Kidney (tissue), 14 donors: ENCODE data around the gene ZNF432. TPM values are rescaled to one million over a fixed set of nuclear protein-coding genes. Genes with fewer than 3 reads are reported as not detected.

Source experiments
- DNase-seq, 5 donors: peaks; one replicate each; pipeline ENCODE4 v3.0.0-alpha.2; 2013 to 2020
- FAIRE-seq: peaks from 2 replicates; lab custom pipeline; 2012; peaks lifted over from hg19 to GRCh38; lab: Jason Lieb, UNC
- H3K27ac ChIP-seq, 2 donors: one replicate each; pipeline ENCODE4 v1.7.0; 2013; ENCODE audit warnings: low read depth in 2 of 2, low read length in 2 of 2, inconsistent platforms in 1 of 2
- H3K27me3 ChIP-seq: one replicate; pipeline ENCODE4 v1.7.1; 2013; ENCODE audit warnings: low read length, inconsistent platforms; ENCODE audit not compliant: control insufficient read depth, insufficient read depth
- H3K36me3 ChIP-seq, 3 donors: one replicate each; pipeline versions ENCODE4 v1.7.0 to v1.7.1; 2013; ENCODE audit warnings: low read length in 3 of 3, control low read depth in 1 of 3, inconsistent platforms in 1 of 3; ENCODE audit not compliant: insufficient read depth in 3 of 3, control insufficient read depth in 2 of 3
- H3K4me1 ChIP-seq, 3 donors: one replicate each; pipeline versions ENCODE4 v1.7.0 to v1.7.1; 2013; ENCODE audit warnings: low read length in 3 of 3, inconsistent platforms in 1 of 3, low read depth in 1 of 3; ENCODE audit not compliant: control insufficient read depth in 2 of 3, insufficient read depth in 2 of 3
- H3K4me3 ChIP-seq, 3 donors: one replicate each; pipeline versions ENCODE4 v1.7.0 to v1.8.1; 2013; ENCODE audit warnings: low read length in 3 of 3, control low read depth in 1 of 3, inconsistent platforms in 1 of 3
- H3K9ac ChIP-seq, 3 donors: one replicate each; pipeline versions ENCODE4 v1.7.0 to v1.7.1; 2013; ENCODE audit warnings: low read length in 3 of 3, control low read depth in 1 of 3, inconsistent platforms in 1 of 3
- H3K9me3 ChIP-seq, 3 donors: one replicate each; pipeline versions ENCODE4 v1.7.0 to v1.7.1; 2013; ENCODE audit warnings: low read length in 3 of 3, control low read depth in 1 of 3, inconsistent platforms in 1 of 3; ENCODE audit not compliant: control insufficient read depth in 2 of 3, insufficient read depth in 1 of 3
- intact Hi-C: fragments of 100-400 bp; cut with DNase I; formaldehyde crosslinking; loops from one replicate; pipeline ENCODE4 v1.11.1; 2022
- polyA plus RNA-seq: library from polyadenylated mRNA; stranded (reverse); fragments of 350-450 nt; fragmentation: Illumina TruSeq; extraction: RNeasy Lipid Tissue Mini Kit (QIAGEN cat#74804); gene quantifications from one replicate; pipeline ENCODE4 v1.2.3, GENCODE V29; 2014; ENCODE audit warnings: low read depth, low replicate concordance; ENCODE audit not compliant: insufficient read depth
- total RNA-seq: library from RNA; stranded (reverse); fragmentation: NEBNext Ultra II Directional; extraction: Animal tissue kit (Norgen Biotek cat#: 25700); gene quantifications from one replicate; pipeline ENCODE4 v1.2.1, GENCODE V29; 2021
- TF ChIP-seq, protein P1 (sequence below): IDR thresholded peaks from 3 replicates; pipeline ENCODE4 v1.5.1; 2012; ENCODE audit warnings: mild to moderate bottlenecking, moderate library complexity, borderline replicate concordance; ENCODE audit not compliant: insufficient read depth; ENCODE audit errors: extremely low read depth
- donor health status: control.
- donor health status: control.
- donor health status: control.
- donor health status: control.
- donor health status: control.
- donor health status: DM: yes; HTN: yes; CAD: no.
- donor health status: Normal renal cell carcinoma (clear cell type).

Gene ZNF432
- total and polyA plus RNA-seq, 2 donors from 2014 or later, result 4.7 to 19.5 TPM

DNA sequence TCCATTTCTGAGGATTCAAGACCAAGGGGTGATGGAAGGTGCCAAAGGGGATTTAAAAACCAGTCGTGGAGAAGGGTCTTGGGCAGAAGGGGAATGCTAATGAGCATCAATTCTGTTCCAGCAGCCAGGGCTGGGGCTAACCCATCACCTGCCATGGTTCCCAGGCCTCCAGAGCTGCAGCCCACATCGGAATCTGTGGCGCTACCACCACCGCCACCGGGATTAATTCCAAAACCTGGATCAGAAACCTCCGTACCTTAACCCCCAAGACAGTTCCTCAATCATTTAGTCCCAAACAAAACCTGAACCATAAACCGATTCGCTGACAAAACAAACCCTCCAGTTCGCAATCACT lies 41.2 kb downstream of the ZNF432 start:
- H3K27me3 ChIP-seq, result no peaks in the 10 kb centered on the region
- peak overlapping the region; percentile 99 to 100 (median 99) for H3K4me3 ChIP-seq
- peaks cover 2 to 8% (median 4%) of the 10 kb centered on the region in 3 donors for H3K36me3 ChIP-seq
- H3K9me3 ChIP-seq, result peaks cover 0 to 3% (median 0%) of the 10 kb centered on the region in 3 donors
- TF ChIP-seq, protein P1, sequence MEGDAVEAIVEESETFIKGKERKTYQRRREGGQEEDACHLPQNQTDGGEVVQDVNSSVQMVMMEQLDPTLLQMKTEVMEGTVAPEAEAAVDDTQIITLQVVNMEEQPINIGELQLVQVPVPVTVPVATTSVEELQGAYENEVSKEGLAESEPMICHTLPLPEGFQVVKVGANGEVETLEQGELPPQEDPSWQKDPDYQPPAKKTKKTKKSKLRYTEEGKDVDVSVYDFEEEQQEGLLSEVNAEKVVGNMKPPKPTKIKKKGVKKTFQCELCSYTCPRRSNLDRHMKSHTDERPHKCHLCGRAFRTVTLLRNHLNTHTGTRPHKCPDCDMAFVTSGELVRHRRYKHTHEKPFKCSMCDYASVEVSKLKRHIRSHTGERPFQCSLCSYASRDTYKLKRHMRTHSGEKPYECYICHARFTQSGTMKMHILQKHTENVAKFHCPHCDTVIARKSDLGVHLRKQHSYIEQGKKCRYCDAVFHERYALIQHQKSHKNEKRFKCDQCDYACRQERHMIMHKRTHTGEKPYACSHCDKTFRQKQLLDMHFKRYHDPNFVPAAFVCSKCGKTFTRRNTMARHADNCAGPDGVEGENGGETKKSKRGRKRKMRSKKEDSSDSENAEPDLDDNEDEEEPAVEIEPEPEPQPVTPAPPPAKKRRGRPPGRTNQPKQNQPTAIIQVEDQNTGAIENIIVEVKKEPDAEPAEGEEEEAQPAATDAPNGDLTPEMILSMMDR, result no peak
- H3K27ac ChIP-seq, result peak overlapping the region; percentile 85 to 88
- DNase-seq (peak in 2 of 5 donors; percentile 51 to 77), FAIRE-seq (no peak)
- peak overlapping the region; percentile 77 to 99 (median 88) for H3K9ac ChIP-seq
- intact Hi-C loops, result no loop called here
- peaks cover 0 to 3% (median 3%) of the 10 kb centered on the region in 3 donors for H3K4me1 ChIP-seq

DNA sequence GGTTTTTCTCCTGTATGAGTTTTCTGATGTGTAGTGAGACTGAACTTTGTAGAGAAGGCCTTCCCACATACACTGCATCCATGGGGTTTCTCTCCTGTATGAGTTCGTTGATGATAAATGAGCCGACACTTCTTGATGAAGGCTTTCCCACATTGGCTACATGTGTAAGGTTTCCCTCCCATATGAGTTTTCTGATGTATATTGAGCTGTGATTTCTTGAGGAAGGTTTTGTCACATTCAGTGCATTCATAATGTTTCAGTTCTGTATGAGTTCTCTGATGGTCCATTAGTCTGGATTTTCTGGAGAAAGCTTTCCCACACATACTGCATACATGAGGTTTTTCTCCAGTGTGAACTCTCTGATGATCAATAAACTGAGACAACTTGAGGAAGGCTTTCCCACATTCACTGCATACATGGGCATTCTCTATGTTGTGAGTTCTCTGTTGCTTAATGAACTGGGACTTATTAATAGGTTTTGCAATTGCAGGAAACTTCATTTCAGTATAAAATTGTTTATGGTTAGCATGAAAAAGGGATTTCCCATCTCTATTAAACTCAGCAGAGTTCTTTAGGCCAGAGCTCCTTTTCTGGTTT lies 54.5 kb downstream of the ZNF432 start:
- TF ChIP-seq, protein P1, result no peak
- FAIRE-seq, result no peak
- Histone ChIP-seq H3K36me3 (peaks cover 24 to 51% (median 33%) of the 10 kb centered on the region in 3 donors), H3K4me1 (no peaks in the 10 kb centered on the region), H3K9ac (no peak overlapping the region), H3K4me3 (peak overlapping the region in 2 of 3 donors; percentile 26 to 31), H3K9me3 (peaks cover 16 to 59% (median 34%) of the 10 kb centered on the region in 3 donors), H3K27me3 (no peaks in the 10 kb centered on the region), H3K27ac (no peak overlapping the region)
- no peak for DNase-seq
- intact Hi-C loops, result no loop called here

DNA sequence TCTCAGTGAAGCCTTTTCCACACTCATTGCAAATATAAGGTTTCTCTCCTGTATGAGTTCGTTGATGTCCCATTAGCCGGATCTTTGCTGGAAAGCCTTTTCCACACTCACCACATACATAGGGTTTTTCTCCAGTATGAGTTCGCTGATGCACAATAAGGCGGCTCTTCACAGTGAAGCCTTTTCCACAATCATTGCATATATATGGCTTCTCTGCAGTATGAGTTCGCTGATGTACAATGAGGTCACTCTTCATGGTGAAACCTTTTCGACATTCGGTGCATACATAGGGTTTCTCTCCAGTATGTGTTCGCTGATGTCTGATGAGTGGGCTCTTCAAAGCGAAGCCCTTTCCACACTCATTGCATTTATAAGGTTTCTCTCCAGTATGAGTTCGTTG lies 55.2 kb downstream of the ZNF432 start:
- Histone ChIP-seq H3K4me3 (peak overlapping the region in 2 of 3 donors; percentile 2 to 31), H3K36me3 (peaks cover 21 to 44% (median 29%) of the 10 kb centered on the region in 3 donors), H3K9ac (no peak overlapping the region), H3K27ac (no peak overlapping the region), H3K4me1 (no peaks in the 10 kb centered on the region), H3K9me3 (peaks cover 16 to 61% (median 34%) of the 10 kb centered on the region in 3 donors), H3K27me3 (no peaks in the 10 kb centered on the region)
- intact Hi-C loops, result no loop called here
- TF ChIP-seq, protein P1, result no peak
- DNase-seq (no peak), FAIRE-seq (no peak)
